Measurements from ENCODE around the gene ALDH3A1.

ALDH3A1 gene

DNA sequence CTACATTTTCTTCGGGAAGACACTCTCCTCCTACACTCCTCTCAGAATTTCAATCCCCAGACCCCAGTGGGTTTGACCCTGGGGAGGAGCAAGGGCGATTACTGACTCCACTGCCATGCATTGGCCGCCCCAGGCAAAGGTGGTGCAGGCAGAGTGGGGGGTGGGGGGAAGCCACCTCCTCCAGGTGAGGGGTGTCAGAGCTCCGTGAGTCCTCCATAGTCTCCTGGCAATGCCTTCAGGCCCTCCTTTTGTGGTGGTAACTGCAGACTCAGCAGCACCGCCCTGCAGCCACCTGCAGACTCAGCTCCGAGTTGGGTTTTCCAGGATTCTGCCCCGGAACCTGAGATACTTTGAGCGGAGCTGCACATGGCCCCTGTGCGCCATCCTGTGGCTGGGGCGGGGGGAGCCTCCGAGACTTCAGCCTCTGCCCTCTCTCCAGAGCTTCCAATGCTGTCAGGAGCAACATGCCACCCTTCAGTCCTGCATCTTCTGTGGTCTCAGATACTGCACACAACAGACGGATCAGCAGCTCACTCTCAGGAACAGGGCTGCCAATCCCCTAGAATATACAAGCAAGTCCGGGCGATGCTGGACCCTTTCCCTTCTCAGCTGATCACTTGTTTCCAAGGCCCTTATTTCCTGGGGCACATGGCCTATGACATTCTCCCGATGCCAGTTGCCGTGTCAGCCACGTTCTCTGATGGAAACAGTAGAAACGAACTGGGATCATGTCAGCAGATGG, 29.3 kb downstream of the ALDH3A1 start:
- no peak for DNase-seq (ENCODE audit: low spot score)

DNA sequence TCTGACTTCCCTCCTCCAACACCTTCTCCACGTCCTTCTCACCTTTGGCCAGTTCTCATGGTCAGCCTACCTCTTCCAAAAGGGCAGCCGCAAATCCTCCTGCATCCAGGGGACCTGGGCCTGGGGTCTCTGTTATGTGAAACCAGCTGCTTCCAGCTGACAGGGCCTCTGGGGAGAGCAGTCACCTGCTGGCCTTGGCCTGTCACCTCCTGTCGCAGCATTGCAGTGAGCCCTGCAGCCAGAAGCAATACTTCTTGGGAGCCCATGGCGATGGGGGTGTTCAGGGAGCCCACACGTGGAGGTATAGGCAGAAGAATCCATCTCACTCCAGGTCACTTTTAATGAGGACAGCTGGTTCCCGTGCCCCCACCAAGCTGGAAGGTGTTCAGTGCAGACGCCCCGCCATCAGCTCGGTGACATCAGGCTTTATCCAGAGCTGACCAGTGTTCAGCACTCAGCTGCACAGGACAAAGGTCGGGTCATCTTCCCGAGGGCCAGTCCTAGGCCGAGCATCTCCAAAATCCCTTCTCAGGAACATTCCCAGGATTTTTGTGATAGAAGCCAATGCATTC, 30.0 kb downstream of the ALDH3A1 start:
- DNase-seq (ENCODE audit: low spot score) = no peak

DNA sequence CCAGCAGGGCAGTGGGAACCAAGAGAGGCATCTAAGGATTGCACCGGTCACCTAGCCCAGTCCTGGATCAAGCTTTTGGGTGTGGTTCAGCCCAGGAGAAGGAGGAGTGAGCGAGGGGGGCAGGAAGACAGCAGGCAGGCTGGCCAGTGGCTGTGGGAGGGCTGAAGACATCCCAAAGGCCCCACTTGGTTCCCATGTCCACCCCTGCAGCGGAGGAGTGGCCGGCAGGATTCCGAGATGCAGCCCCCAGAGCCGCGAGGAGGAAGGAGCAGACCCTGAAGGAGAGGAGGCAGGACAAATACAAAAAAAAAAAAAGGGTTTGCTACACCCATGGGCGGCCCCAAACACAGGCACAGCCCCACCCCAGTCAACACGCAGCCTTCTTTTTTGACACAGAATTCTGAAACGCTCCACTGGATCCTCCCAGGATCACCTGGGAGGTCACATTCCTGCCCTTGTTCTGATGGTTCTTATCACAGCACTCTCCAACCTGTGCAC, 30.6 kb downstream of the ALDH3A1 start:
- no peak for DNase-seq (ENCODE audit: low spot score)

DNA sequence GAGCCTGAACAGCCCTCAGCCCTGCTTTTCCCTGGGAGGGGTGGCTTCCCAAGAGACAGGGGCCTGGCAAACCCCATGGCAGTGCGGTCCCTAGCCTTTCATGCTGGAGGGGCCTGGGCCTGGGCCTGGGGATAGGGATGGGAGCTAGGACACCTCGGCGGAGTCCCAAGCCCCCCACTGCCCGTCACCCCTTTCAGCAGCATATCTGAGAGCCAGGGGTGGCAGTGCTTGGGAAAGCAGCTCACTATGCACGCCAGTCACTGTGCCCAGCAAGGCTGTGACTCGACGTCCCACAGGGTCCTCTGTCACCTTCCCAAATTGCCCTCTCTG, 31.1 kb downstream of the ALDH3A1 start:
- no peak for DNase-seq (ENCODE audit: low spot score)

DNA sequence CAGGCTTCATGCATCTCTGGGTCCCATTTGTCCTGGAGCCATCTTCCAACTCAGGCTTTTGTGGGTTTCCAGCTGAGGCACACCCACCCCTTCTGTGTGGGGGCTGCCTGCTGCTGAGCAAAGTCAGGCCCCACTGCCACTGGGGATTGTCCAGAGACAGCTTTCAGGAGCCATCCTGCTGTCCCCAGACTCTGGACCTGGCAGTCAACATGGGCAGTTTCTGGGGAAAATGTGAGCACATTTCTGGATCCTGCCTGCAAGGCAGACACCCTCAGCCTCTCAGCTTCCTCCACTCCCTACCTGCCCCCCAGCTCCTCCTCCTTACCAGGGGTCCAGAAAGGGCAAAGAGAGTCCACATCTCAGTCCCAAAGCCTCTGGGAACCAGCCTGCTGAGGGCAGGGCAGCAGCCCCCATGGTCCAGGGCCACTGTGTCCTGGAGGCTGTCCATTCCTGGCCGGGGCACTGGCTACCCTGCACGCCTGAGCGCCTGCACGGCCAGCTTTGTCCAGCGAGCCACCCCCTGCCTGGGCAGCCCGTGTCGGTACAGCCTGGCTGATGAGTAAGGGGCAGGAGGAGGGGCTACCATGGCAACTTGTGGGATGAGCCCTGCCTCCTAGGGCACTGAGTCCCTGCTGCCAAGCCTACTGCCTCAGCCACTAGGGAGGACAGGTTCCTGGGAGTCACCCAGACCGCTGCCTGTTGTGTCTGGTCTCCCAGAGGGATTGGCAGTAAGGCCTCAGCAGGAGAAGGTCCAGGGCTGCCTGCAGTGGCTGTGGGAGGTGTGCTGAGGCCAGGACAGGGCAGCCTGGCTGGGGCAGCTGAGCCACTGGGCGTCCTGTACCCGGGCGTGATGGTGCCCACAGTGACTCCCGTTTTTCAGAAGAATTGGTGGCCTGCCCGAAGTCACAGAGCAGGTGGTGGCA, 31.7 kb downstream of the ALDH3A1 start, which contains the start of gene SLC47A2:
SLC47A2 (minus strand) TSS at position 477 of the 923 bp plus-strand sequence; CDS start at position 448, 29 bp downstream.
- DNase-seq (ENCODE audit: low spot score) = no peak

DNA sequence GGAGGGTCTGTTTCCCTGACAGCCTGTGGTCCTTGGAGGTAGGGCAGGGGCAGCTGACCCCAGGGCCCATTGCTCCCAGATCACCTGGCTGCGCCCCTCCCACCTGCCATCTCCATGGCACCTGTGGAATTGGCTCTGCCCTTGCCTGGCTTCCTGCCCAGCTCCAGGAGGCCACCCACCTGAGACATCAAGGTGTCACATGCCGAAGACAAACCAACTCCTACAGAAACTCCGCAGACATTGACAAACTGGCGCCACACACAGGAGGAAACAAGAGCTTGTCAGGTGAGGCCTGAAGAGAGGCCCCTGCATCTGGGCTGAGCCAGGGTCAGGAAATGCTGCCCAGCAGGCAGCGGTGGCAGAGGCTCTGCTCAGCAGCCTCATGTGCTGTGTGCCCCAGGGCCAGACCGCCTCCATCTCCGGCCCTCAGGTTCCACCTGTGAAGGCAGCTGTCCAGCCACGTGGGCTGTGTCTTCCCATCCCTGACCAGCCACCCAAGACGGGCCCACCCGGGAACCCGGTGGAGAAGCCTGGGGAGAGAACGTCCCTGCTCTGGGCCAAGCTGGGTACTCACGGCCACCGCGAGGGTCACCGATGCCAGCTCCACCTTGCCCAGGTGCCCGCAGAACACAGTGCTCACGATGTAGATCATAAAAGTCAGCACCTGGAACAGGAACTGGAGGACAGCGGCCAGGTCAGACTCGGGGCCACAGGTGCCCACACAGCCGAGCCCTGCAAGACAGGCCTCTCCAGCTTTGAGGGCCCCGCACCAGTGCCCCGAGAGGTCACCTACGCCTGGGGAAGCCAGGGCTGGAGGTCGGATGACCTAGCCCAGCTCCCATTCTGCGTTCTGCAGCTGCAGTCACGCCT, 33.3 kb downstream of the ALDH3A1 start:
- no peak for DNase-seq (ENCODE audit: low spot score)

DNA sequence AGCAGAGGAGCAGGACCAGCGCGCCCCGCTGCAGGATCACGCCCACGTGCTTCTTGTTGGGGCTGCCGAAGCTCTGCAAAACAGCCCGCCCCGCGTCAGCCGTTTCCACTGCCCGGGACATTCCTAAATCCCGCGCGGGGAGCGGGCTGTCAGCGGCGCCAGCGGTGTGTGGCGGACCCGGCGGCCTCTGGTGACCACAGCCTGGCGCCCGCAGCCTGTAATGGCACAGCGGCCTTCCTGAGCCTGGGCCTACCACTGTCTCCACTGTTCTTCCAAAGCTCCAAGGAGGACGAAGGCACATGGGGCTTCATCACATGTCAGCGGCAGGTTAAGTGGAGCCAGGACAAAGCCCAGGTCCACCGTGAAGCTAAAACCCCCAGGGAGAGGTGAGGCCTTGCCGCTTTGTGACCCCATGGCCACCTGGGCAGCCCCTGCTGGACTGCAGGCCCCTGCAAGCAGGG, 34.2 kb downstream of the ALDH3A1 start:
- no peak for DNase-seq (ENCODE audit: low spot score)

DNA sequence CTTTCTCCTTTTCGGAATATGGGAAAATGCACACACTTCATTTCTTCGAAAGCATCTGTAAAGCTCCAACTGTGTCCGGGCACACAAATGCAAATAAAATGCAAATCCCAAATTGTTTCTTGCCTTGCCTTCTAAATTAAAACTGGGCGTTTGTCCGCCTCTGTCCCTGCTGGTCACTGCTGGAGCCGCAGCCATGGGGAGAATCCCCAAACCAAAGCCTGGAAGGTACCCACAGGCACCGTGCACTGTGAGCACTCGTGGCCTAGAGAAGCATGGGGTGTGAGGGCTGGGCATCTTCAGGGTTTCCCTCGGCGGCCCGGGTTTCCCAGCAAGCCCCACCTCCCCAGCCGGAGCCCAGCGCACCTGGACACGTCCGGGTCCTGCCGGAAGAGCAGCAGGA, 34.6 kb downstream of the ALDH3A1 start:
- no peak for DNase-seq (ENCODE audit: low spot score)

DNA sequence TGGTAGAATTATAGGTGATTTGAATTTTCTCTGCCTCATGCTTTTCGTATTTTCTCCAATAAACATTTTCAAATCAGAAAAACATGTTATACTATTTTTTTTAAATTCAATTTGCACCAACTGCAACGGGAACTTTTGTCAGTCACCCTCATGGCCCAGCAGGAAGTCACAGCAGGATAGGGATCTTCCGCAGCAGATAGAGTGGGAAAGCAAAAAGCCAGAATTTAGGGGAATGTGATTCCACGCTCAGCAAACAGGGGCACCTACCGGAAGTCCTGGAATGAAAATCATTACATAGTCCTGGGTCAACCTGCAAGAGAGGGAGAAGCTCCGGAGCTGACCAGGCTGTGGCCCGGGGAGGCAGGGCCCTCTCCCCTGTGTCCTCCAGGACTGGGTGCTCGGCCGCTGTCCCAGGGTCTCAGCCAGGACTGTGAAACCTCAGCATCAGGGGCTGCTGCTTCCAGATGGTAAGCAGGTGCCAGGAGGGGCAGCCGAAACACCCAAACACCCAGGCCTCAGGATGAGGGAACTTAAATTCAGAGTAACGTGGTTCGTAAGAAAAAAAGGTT, 35.6 kb downstream of the ALDH3A1 start:
- DNase-seq (ENCODE audit: low spot score) = no peak

DNA sequence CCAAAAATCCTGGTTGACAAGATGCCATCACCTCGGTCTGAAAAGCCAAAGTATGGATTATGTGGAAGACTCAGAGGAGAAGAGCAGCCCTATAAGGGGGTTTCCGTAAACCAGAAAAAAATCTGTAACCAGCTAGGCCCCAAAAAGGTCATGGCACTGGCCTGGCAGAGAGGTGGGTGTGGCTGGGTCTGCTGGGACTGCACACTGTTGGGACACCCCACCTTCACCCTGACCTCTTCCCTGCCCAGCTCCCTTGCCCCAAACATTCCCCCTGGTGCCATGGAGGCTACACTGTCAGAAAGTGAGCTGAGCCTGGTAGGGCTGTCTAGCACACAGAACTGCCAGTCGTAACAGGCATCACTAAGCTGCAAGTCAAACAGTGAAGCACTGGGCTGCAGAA, 38.3 kb downstream of the ALDH3A1 start:
- DNase-seq (ENCODE audit: low spot score) = no peak

DNA sequence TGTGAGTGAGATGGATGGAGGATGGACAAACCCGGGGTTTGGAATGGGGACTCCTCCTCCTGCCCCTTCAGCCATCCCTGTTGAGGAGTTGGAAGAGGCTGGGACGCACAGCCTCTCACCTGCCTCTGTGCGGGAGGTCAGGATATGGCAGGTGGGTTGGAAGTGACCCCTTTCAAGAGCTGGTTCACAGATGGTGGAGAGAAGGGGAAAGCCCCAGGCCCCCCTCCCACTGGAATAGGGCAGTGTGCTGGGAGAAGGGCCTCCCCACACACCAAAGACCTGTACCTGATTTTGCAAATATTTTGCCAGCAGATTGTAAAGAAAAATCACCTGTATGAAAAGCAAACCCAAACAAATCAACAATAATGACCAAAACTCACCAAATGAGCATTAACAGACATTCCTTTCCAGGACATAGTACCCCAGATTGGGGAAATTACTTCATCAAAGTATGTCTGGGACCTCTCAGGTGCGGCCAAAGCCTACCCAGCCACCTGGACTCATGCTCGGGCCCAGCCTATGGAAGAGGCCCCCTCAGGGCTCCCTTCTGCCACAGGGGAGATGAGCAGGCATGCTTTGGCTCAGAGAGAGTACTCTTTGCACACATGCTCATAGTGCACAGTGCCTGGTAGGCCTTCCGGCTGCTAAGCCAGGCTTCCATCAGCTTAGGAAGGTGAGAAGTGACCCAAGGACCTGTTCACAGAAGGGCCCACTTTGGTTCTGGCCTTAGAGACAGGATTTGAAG, 39.5 kb downstream of the ALDH3A1 start:
- DNase-seq (ENCODE audit: low spot score) = no peak

DNA sequence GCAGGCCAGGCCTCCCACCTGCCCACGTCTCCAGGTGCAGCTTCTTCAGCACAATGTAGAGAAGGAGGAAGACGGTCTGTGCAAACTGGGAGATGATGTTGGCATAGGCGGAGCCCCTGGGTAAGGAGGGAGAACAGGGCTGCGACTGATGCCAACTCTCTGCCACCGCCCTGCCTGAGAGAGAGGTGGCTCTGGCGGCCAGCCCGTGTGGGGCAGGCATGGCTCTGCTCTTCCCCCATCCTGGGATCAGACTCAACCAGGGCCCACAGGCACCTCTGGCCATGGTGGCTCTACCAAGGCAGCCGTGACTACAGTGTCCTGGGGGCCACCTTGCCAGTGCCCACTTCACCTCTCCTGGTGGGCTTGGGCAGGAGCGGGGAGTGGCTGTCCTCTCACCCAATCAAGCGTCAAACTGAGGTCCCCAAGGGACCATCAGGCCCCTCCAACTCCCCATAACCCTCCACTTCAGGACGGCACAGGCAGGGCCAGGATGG, 40.3 kb downstream of the ALDH3A1 start:
- DNase-seq (ENCODE audit: low spot score) = no peak

DNA sequence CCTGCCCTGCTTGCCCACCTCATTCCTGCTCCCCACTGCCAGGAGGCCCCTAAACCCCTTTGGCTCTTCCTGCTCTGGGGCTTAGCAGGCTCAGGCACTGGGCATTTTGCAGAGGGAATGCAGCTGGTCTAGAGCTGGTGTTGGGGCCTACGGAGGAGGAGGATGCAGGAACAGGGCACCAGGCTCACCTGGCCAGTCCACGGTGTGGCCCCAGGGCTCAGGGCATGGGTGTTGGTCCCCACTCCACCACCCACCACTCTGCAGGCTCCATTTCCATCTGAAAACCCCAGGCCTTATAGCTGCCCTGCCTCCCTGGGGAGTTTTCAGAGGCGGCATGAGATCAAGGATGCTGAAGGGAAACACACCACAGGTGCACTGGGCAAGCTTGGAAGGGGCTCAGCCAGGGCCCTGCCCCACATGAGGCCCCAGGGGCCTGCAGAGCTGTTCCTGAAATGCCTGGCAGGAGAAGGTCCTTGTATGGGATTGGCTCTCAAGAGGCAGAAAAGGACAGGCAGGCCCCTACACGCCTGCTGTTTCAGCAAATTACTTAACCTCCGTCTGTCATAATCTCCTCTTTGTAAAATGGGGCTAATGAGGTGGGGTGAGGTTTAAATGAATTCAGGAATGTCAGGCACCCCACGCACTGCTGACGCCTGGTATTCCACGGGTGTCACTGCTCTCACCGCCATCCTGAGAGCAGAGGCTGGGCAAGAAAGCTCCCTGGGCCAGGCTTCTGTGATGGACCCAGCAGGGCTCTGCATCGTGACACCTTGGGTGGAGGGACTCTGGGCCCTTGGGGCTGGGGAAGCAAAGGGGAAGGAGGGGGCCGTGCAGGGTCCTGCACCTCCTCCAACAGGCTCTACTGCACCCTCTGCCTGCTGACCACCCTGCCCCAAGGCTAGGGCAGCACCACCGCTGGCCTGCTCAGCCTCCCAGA, 41.0 kb downstream of the ALDH3A1 start:
- DNase-seq (ENCODE audit: low spot score) = no peak

DNA sequence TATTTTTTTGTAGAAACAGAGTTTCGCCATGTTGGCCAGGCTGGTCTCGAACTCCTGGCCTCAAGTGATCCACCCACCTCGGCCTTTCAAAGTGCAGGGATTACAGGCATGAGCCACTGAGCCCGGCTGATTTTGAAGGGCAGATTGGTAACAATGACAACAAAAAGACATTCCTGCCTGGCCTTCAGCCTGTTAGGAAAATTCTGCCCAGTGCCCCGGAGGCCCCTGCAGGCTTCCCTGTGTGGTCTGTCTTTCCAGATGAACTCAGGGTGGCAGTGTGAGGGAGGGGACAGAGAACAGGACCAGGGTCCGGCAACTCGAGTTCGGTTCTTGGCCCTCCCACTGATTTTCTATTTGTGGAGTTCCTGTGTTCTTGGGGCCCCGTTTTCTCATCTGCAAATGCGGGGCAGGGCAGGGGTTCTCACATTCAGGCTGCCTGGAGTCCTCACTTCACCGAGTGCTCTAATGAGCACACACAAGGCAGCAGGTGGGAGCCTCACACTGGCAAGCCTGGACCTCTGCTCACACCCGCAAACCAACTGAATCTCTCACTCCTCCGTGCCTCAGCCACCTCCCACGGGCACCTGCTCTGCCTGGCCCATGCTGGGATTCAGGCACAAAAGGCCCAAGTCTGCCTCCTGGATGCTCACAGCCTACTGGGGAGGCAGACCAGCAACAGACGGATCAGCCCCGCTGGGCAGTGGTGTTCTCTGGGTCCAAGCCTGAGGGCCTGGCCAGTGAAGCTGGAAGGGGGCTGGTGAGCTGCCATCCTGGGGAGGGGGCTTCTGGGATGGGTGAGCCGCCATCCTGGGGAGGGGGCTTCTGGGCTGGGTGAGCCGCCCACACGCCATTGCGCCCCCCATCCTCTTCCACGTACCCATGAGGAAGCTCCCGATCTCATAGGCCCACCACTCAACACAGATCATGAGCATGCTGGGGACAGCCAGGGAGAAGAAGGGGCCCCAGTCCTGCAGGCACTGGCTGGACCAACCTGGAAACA, 42.0 kb downstream of the ALDH3A1 start:
- no peak for DNase-seq (ENCODE audit: low spot score)

DNA sequence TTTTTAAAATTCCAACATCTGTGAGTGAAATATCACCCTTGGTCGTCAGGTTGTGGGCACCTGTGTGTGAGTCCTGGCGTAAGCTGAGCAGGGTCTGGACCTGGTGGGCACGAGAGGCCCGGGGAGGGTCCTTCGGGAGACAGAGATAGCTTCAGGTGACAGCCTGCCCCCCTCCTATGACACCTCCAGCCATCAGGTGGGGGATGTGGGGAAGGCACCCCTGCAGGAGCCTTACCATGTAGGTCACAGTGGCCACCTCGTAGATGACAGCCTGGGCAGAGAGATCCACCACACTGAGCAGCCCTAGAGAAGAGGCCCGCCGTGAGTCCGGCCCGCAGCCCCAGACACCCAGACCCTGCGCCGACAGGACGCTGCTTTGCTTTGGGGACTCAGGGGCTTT, 42.9 kb downstream of the ALDH3A1 start:
- DNase-seq (ENCODE audit: low spot score) = no peak

DNA sequence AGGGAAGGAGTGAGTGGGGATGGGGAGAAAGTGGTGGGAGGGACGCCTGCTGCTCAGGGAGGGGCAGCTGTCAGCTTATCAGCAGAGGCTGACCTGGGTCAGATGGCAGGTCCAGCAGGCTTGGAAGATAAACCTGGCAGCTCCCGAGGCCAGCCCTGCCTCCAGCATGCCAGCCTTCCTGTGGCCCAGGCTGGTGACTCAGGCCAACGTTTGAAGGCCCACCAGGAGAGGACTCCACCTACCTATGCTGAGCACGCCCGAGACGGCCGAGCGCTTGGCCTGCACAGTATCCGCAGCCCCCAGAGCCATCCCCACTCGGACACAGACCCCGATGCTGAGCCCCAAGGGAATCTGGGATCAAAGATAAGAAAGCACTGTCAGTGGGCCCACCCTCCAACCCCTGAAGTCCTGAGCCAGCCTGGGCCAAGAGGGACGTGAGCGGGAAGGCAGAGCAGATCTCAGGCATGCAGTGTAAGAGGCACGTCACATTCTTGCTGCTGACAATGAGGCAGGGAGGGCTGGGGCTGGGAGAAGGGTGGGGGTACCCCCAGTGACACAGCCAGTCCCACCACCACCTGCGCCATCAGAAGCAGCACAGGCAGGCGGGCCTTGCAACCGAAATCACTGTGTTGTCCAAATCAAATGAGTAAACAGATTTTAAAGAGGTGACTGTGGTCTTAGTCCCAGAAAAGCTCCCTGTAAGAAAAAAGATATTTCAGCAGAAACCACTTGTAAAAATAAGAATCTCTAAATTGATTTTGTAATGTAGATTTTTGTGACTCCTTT, 44.1 kb downstream of the ALDH3A1 start:
- DNase-seq (ENCODE audit: low spot score) = no peak

Measured in LoVo (cell line).